ENCODE results near the gene SGCD.

Gene SGCD
- 0 to 6.7 (median 0.62) reads per million in 9 experiments for total RNA-seq

- Mint-ChIP-seq H3K4me1 (ENCODE audit: low read depth in 2 of 2) (peaks cover 0 to 2% of the 10 kb centered on the region in 2 donors), H3K27ac (no peak within 1 kb of the TSS), H3K36me3 (ENCODE audit: insufficient read depth) (no peaks in the 10 kb centered on the region), H3K9me3 (no peaks in the 10 kb centered on the region), H3K4me3 (no peak within 1 kb of the TSS), H3K27me3 (peaks cover 15 to 33% of the 10 kb centered on the region in 2 donors)
- ATAC-seq (replicated peaks) = no peak
- no peak for DNase-seq
These were observed at the start of gene SGCD for GRCh38 chr5:156326718-156327259. Gene SGCD (plus strand): TSS chr5:156327164.

- Mint-ChIP-seq H3K36me3 (ENCODE audit: insufficient read depth) (no peaks in the 10 kb centered on the region), H3K9me3 (no peaks in the 10 kb centered on the region), H3K4me3 (no peak overlapping the region), H3K4me1 (ENCODE audit: low read depth in 2 of 2) (no peaks in the 10 kb centered on the region), H3K27me3 (peaks cover 0 to 6% of the 10 kb centered on the region in 2 donors), H3K27ac (no peak overlapping the region)
- DNase-seq (no peak), ATAC-seq (replicated peaks) (no peak)
These were observed 49.7 kb upstream of the SGCD start for GRCh38 chr5:156277290-156277689.

DNA sequence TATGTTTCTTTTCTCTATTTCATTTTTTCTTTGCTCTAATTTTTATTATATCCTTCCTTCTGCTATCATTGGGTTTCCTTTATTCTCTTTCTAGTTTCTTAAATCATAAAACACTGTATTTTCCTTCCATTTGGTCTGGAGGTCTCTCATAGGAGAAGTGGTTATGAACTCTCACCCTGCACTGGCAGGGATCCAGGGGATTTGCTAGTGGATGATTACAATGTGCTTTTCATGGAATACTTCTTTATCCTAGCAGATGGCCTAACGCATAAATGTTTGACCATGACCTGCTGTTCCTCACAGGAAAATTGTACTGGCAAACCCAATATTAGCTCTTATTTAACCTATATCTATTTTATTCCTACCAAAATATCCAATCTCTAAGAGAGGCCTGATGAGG lies 31.5 kb upstream of the SGCD start:
- Mint-ChIP-seq H3K27me3 (no peaks in the 10 kb centered on the region), H3K4me1 (ENCODE audit: low read depth in 2 of 2) (no peaks in the 10 kb centered on the region), H3K4me3 (no peak overlapping the region), H3K36me3 (ENCODE audit: insufficient read depth) (peaks cover 3% of the 10 kb centered on the region), H3K27ac (no peak overlapping the region), H3K9me3 (peaks cover 0 to 2% of the 10 kb centered on the region in 2 donors)
- no peak for ATAC-seq (replicated peaks)
- DNase-seq = no peak

- DNase-seq (no peak), ATAC-seq (replicated peaks) (no peak)
- Mint-ChIP-seq H3K4me3 (no peak overlapping the region), H3K9me3 (peaks cover 4 to 15% of the 10 kb centered on the region in 2 donors), H3K27me3 (no peaks in the 10 kb centered on the region), H3K27ac (no peak overlapping the region), H3K36me3 (ENCODE audit: insufficient read depth) (no peaks in the 10 kb centered on the region), H3K4me1 (ENCODE audit: low read depth in 2 of 2) (no peaks in the 10 kb centered on the region)
These were observed 16.8 kb upstream of the SGCD start for GRCh38 chr5:156310115-156310514.

DNA sequence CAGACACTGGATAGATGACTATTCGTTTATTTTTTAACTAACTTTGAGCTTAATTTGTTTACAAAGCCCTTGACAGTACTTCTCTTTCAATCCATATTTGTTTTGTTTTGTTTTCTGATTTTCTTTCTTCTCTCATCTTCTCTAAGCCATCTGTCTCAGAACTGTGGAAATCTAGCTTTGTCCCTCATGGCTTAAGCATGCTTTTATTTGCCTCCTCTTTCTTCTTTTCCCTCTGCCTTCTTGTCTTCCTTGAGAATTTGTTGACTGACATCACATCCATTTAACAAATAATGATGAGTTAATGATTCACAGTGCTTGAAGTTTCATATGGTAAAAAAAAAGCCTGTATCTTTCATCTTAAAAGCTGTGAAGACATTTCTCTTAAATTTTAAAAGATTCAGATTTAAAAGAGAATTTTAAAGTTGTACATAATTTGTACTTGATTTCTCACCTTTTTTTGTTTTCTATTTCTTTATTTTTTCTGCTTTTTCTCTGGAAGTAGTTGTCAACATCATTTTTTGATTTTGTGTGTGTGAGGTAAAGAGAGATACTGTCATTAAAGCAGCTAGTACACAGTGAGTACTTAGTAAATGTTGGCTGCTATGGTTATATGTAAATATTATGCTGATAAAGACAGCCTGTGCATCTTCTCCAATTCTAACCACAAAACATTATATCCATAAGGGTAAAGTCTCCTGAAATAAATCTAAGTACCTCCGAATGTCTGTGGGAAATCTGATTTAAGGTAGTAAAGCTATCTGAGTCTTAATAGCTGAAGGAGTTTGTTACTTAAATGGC lies 13.9 kb upstream of the SGCD start:
- H3K4me1 Mint-ChIP-seq (ENCODE audit: low read depth in 2 of 2) = no peaks in the 10 kb centered on the region
- H3K27ac Mint-ChIP-seq = no peak overlapping the region
- no peaks in the 10 kb centered on the region for H3K9me3 Mint-ChIP-seq
- H3K36me3 Mint-ChIP-seq (ENCODE audit: insufficient read depth) = no peaks in the 10 kb centered on the region
- DNase-seq (no peak), ATAC-seq (replicated peaks) (no peak)
- no peak overlapping the region for H3K4me3 Mint-ChIP-seq
- no peaks in the 10 kb centered on the region for H3K27me3 Mint-ChIP-seq

DNA sequence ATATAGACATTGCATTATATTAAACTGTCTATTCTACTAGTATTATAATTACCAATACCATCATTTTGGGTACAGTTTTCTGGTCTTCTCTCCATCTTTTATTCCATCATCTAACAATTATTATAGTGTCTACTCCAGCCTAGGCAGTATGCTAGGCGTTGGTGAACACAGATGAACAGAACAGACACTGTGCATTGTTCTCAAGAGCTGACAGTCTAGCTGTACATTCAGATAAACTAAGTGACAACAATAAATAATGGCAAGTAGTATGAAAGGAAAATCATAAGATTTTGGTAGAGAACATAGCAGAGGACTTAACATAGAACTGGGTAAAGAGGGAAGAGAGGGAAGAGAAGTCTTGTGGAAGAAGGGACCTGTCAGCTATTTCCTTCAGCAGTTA lies 12.5 kb upstream of the SGCD start:
- no peak for ATAC-seq (replicated peaks)

GRCh38 chr5:156322666-156323065 lies 4.3 kb upstream of the SGCD start:
- H3K9me3 Mint-ChIP-seq = no peaks in the 10 kb centered on the region
- no peak for ATAC-seq (replicated peaks)
- no peak overlapping the region for H3K27ac Mint-ChIP-seq
- no peaks in the 10 kb centered on the region for H3K36me3 Mint-ChIP-seq (ENCODE audit: insufficient read depth)
- no peak overlapping the region for H3K4me3 Mint-ChIP-seq
- peaks cover 15 to 20% of the 10 kb centered on the region in 2 donors for H3K27me3 Mint-ChIP-seq
- no peak for DNase-seq
- peaks cover 0 to 2% of the 10 kb centered on the region in 2 donors for H3K4me1 Mint-ChIP-seq (ENCODE audit: low read depth in 2 of 2)

More for the DNA sequence above, 12.5 kb upstream of the SGCD start:
- no peaks in the 10 kb centered on the region for H3K4me1 Mint-ChIP-seq (ENCODE audit: low read depth in 2 of 2)
- no peak for DNase-seq
- no peaks in the 10 kb centered on the region for H3K9me3 Mint-ChIP-seq
- H3K27me3 Mint-ChIP-seq = no peaks in the 10 kb centered on the region
- H3K27ac Mint-ChIP-seq = no peak overlapping the region
- H3K4me3 Mint-ChIP-seq = no peak overlapping the region
- H3K36me3 Mint-ChIP-seq (ENCODE audit: insufficient read depth) = no peaks in the 10 kb centered on the region

DNA sequence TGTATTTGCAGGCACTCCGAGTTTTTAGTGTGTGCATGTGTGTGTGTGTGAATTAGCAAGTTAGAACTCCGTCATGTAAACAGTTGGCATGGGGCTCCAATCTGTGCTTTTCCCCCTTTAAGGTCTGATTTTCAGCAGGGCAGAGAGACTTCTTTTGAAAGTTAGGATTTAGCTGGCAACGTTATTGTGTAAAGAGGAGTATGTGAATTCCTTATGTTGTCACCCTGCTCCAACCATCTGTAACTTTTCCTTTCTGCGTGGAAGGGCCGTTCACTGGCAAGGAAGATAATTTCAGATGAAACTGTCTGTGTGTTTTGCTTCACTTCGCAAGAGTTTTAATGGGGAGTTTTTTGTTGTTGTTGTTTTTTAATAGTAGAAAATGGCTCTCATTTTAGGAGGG lies 332 bp downstream of the SGCD start:
- DNase-seq (no peak), ATAC-seq (replicated peaks) (no peak)
- no peak overlapping the region for H3K27ac Mint-ChIP-seq
- H3K9me3 Mint-ChIP-seq = no peaks in the 10 kb centered on the region
- H3K36me3 Mint-ChIP-seq (ENCODE audit: insufficient read depth) = no peaks in the 10 kb centered on the region
- H3K4me3 Mint-ChIP-seq = no peak overlapping the region
- H3K27me3 Mint-ChIP-seq = peaks cover 15 to 33% of the 10 kb centered on the region in 2 donors
- H3K4me1 Mint-ChIP-seq (ENCODE audit: low read depth in 2 of 2) = peaks cover 0 to 2% of the 10 kb centered on the region in 2 donors

GRCh38 chr5:156328161-156328560 lies 1.2 kb downstream of the SGCD start:
- Mint-ChIP-seq H3K36me3 (ENCODE audit: insufficient read depth) (no peaks in the 10 kb centered on the region), H3K4me3 (no peak overlapping the region), H3K27me3 (peaks cover 15 to 33% of the 10 kb centered on the region in 2 donors), H3K4me1 (ENCODE audit: low read depth in 2 of 2) (peaks cover 0 to 2% of the 10 kb centered on the region in 2 donors), H3K9me3 (no peaks in the 10 kb centered on the region), H3K27ac (no peak overlapping the region)
- DNase-seq (no peak), ATAC-seq (replicated peaks) (no peak)

GRCh38 chr5:156328766-156329165 lies 1.8 kb downstream of the SGCD start:
- no peaks in the 10 kb centered on the region for H3K36me3 Mint-ChIP-seq (ENCODE audit: insufficient read depth)
- H3K27me3 Mint-ChIP-seq = peaks cover 15 to 33% of the 10 kb centered on the region in 2 donors
- no peaks in the 10 kb centered on the region for H3K9me3 Mint-ChIP-seq
- ATAC-seq (replicated peaks) = no peak
- peaks cover 0 to 2% of the 10 kb centered on the region in 2 donors for H3K4me1 Mint-ChIP-seq (ENCODE audit: low read depth in 2 of 2)
- no peak overlapping the region for H3K4me3 Mint-ChIP-seq
- H3K27ac Mint-ChIP-seq = no peak overlapping the region
- no peak for DNase-seq

DNA sequence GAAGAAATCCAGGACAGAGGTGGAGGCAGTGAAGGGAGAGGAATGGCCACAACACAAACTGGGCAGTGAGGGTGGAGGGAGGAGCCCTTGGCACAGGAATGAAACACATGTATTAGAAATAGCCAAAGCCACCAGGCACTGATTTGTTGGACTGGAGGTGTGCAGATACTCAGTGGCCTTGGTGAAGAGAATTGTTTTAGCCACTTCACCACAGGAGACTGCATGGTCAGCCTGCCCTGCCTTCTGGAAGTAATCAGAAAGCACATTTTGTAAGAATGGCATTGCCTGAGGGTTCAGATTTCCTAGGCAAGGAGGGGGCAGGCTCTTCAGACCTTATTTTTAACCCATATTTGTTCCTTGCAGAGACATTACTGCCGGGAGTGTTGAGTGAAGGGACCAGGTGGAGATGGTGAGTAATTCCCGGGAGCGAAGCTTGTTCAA lies 2.2 kb downstream of the SGCD start:
- DNase-seq (no peak), ATAC-seq (replicated peaks) (no peak)
- H3K9me3 Mint-ChIP-seq = no peaks in the 10 kb centered on the region
- H3K4me1 Mint-ChIP-seq (ENCODE audit: low read depth in 2 of 2) = peaks cover 0 to 2% of the 10 kb centered on the region in 2 donors
- H3K36me3 Mint-ChIP-seq (ENCODE audit: insufficient read depth) = no peaks in the 10 kb centered on the region
- peaks cover 15 to 33% of the 10 kb centered on the region in 2 donors for H3K27me3 Mint-ChIP-seq
- H3K4me3 Mint-ChIP-seq = no peak overlapping the region
- H3K27ac Mint-ChIP-seq = no peak overlapping the region

DNA sequence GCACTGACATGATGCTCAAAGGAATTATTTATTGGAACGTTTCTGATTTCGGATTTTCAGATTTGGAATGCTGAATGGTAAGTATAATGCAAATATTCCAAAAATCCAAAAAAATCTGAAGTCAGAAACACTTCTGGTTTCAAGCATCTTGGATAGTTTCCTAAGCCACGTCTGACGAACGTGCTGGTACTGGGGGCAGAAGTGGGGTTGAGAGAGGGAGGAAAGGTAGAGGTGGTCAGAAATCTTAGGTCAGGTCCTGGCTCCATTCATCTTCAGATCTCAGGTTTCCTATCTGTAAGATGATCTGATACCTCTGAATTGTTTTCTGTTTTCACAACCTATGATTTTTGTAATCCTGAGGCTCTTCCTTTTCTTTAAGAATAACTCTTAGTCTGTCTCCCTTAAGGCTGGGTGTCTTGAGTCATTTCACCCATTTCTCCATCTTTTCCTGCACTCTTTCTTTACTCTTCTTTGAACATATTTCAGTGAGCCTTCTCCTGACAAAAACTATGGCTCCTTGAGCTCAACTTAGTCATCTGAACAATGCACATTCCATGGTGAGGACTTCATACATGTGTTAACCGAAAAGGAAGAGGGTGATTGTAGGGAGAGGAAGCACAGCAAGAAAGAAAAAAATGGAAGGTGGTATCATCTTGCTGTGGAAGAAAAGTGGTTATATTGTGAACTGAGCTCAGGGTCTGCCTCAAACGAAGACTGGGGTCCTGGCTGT lies 3.3 kb downstream of the SGCD start:
- Mint-ChIP-seq H3K27ac (no peak overlapping the region), H3K9me3 (no peaks in the 10 kb centered on the region), H3K4me3 (no peak overlapping the region), H3K36me3 (ENCODE audit: insufficient read depth) (no peaks in the 10 kb centered on the region), H3K27me3 (peaks cover 15 to 33% of the 10 kb centered on the region in 2 donors), H3K4me1 (ENCODE audit: low read depth in 2 of 2) (peaks cover 0 to 2% of the 10 kb centered on the region in 2 donors)
- ATAC-seq (replicated peaks) = no peak
- DNase-seq = no peak

- no peak for ATAC-seq (replicated peaks)
- H3K9me3 Mint-ChIP-seq = no peaks in the 10 kb centered on the region
- peaks cover 0 to 2% of the 10 kb centered on the region in 2 donors for H3K4me1 Mint-ChIP-seq (ENCODE audit: low read depth in 2 of 2)
- no peak for DNase-seq
- H3K27ac Mint-ChIP-seq = no peak overlapping the region
- peaks cover 13 to 27% of the 10 kb centered on the region in 2 donors for H3K27me3 Mint-ChIP-seq
- H3K36me3 Mint-ChIP-seq (ENCODE audit: insufficient read depth) = no peaks in the 10 kb centered on the region
- H3K4me3 Mint-ChIP-seq = no peak overlapping the region
These were observed 4.2 kb downstream of the SGCD start for GRCh38 chr5:156331181-156331580.
